ENCODE results near the gene IL27RA. TPM values are rescaled to one million over a fixed set of nuclear protein-coding genes. Genes with fewer than 3 reads are reported as not detected.
A peak's percentile ranks its signal among the peaks of the same experiment; 100 is the strongest.
"Not testable (repeated sequence)": the region's sequence is repeated elsewhere in the genome, so short reads cannot be mapped to it uniquely, and the experiment has no call there.

The IL27RA gene
- total and polyA plus RNA-seq, 2 donors from 2014 or later: 3.1 to 14.1 TPM

DNA sequence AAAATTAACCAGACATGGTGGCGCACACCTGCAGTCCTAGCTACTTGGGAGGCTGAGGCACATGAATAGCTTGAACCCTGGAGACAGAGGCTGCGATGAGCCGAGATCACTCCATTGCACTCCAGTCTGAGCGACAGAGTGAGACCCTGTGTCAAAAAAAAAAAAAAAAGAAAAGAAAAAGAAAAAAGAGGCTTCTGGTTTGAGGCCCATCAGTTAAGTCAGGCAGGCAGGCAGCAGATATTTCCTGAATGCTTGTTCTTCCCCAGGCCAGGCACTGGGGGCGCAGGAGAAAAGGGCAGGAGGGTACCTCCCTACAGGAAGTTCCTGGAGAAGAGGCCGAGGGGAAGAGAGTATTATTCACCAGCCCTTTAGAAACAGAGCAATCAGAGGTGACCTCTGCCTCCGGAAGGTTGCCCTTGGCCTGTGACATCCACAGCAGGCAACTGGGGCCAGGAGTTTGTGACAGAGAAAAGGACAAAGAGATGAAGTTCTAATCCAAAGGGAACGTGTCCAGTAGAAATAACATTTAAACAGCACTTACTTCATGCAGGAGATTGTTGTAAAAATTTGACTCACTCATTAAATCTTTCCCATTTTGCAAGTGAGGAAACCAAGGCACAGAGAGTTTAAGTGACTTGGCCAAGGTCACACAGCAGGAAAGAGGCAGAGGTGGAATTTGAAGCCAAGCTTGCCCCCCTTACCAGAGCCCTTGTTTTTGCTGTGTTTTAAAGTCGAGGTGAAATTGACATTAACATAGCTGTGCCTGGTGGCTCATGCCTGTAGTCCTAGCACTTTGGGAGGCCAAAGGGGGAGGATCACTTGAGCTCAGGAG is 7.9 kb upstream of the IL27RA start:
- DNase-seq (peak in 3 of 5 donors; percentile 58 to 84 (median 70)), FAIRE-seq (no peak)
- no peak overlapping the region for H3K27ac ChIP-seq (ENCODE audit: low read depth in 2 of 2, low read length in 2 of 2)
- H3K4me1 ChIP-seq (ENCODE audit: control insufficient read depth in 2 of 3, insufficient read depth in 2 of 3, low read depth in 1 of 3, low read length in 3 of 3): peaks cover 0 to 5% (median 0%) of the 10 kb centered on the region in 3 donors
- no peaks in the 10 kb centered on the region for H3K9me3 ChIP-seq (ENCODE audit: control insufficient read depth in 2 of 3, insufficient read depth in 1 of 3, low read length in 3 of 3)
- H3K4me3 ChIP-seq (ENCODE audit: low read length in 3 of 3): no peak overlapping the region
- no peaks in the 10 kb centered on the region for H3K27me3 ChIP-seq (ENCODE audit: control insufficient read depth, insufficient read depth, low read length)
- intact Hi-C loops (cut with DNase I): no loop called here
- TF ChIP-seq, protein P1, sequence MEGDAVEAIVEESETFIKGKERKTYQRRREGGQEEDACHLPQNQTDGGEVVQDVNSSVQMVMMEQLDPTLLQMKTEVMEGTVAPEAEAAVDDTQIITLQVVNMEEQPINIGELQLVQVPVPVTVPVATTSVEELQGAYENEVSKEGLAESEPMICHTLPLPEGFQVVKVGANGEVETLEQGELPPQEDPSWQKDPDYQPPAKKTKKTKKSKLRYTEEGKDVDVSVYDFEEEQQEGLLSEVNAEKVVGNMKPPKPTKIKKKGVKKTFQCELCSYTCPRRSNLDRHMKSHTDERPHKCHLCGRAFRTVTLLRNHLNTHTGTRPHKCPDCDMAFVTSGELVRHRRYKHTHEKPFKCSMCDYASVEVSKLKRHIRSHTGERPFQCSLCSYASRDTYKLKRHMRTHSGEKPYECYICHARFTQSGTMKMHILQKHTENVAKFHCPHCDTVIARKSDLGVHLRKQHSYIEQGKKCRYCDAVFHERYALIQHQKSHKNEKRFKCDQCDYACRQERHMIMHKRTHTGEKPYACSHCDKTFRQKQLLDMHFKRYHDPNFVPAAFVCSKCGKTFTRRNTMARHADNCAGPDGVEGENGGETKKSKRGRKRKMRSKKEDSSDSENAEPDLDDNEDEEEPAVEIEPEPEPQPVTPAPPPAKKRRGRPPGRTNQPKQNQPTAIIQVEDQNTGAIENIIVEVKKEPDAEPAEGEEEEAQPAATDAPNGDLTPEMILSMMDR (IDR thresholded peaks at IDR 0.05; ENCODE audit: borderline replicate concordance, extremely low read depth, insufficient read depth): no peak
- no peak overlapping the region for H3K9ac ChIP-seq (ENCODE audit: low read length in 3 of 3)
- no peaks in the 10 kb centered on the region for H3K36me3 ChIP-seq (ENCODE audit: control insufficient read depth in 2 of 3, insufficient read depth in 3 of 3, low read length in 3 of 3)

DNA sequence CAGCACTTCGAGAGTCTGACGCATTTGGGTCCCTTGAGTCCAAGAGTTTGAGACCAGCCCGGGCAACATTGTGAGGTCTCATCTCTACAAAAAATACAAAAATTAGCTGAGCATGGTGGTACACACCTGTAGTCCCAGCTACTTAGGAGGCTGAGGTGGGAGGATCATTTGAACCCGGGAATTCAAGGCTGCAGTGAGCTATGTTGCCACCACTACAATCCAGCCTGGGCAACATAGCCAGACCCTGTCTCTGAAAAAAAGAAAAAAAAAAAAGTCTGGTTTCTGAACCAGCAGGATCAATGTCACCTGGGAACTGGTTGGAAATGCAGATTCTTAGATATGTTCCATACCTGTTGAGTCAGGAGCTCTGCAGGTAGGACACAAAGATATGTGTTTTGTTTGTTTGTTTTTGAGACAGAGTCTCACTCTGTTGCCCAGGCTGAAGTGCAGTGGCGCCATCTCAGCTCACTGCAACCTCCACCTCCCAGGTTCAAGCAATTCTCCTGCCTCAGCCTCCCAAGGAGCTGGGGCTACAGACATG is 4.8 kb upstream of the IL27RA start:
- H3K4me1 ChIP-seq (ENCODE audit: control insufficient read depth in 2 of 3, insufficient read depth in 2 of 3, low read depth in 1 of 3, low read length in 3 of 3); H3K27ac ChIP-seq (ENCODE audit: low read depth in 2 of 2, low read length in 2 of 2); DNase-seq; FAIRE-seq; intact Hi-C loops (cut with DNase I); H3K4me3 ChIP-seq (ENCODE audit: low read length in 3 of 3); H3K36me3 ChIP-seq (ENCODE audit: control insufficient read depth in 2 of 3, insufficient read depth in 3 of 3, low read length in 3 of 3); H3K27me3 ChIP-seq (ENCODE audit: control insufficient read depth, insufficient read depth, low read length); H3K9me3 ChIP-seq (ENCODE audit: control insufficient read depth in 2 of 3, insufficient read depth in 1 of 3, low read length in 3 of 3); H3K9ac ChIP-seq (ENCODE audit: low read length in 3 of 3): not testable (repeated sequence)

GRCh38 chr19:14027856-14028450 is 3.6 kb upstream of the IL27RA start, which contains the start of gene RLN3:
Gene RLN3, plus strand, starts transcription at chr19:14028148. Its CDS starts 57 bp downstream, at chr19:14028205.
- H3K9ac ChIP-seq (ENCODE audit: low read length in 3 of 3): no peak within 1 kb of the TSS
- FAIRE-seq: no peak
- DNase-seq: no peak
- H3K36me3 ChIP-seq (ENCODE audit: control insufficient read depth in 2 of 3, insufficient read depth in 3 of 3, low read length in 3 of 3): no peaks in the 10 kb centered on the region
- H3K4me1 ChIP-seq (ENCODE audit: control insufficient read depth in 2 of 3, insufficient read depth in 2 of 3, low read depth in 1 of 3, low read length in 3 of 3): peaks cover 0 to 9% (median 0%) of the 10 kb centered on the region in 3 donors
- no peaks in the 10 kb centered on the region for H3K27me3 ChIP-seq (ENCODE audit: control insufficient read depth, insufficient read depth, low read length)
- no peak within 1 kb of the TSS for H3K4me3 ChIP-seq (ENCODE audit: low read length in 3 of 3)
- H3K9me3 ChIP-seq (ENCODE audit: control insufficient read depth in 2 of 3, insufficient read depth in 1 of 3, low read length in 3 of 3): no peaks in the 10 kb centered on the region
- H3K27ac ChIP-seq (ENCODE audit: low read depth in 2 of 2, low read length in 2 of 2): no peak within 1 kb of the TSS
- intact Hi-C loops (cut with DNase I): no loop called here
- TF ChIP-seq, protein P1 (IDR thresholded peaks at IDR 0.05; ENCODE audit: borderline replicate concordance, extremely low read depth, insufficient read depth): no peak

DNA sequence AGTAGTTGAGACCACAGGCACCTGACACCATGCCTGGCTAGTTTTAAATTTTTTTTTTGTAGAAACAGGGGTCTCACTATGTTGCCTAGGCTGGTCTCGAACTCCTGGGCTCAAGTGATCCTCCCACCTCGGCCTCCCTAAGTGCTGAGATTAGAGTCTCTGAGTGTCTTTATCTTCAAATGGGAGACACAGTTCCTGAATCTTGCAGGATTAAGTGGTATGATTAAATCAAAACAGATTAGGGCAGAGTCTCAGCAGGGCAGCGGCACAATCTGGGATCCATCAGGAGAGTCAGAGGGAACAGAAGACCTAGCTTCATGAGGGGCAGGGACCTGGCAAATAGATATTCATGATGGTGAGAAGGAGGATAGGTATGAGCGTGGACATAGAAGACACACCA is 2.7 kb upstream of the IL27RA start:
- TF ChIP-seq, protein P1 (IDR thresholded peaks at IDR 0.05; ENCODE audit: borderline replicate concordance, extremely low read depth, insufficient read depth): no peak
- Histone ChIP-seq H3K27me3 (ENCODE audit: control insufficient read depth, insufficient read depth, low read length) (no peaks in the 10 kb centered on the region), H3K4me1 (ENCODE audit: control insufficient read depth in 2 of 3, insufficient read depth in 2 of 3, low read depth in 1 of 3, low read length in 3 of 3) (peaks cover 0 to 4% (median 0%) of the 10 kb centered on the region in 3 donors), H3K4me3 (ENCODE audit: low read length in 3 of 3) (no peak overlapping the region), H3K27ac (ENCODE audit: low read depth in 2 of 2, low read length in 2 of 2) (no peak overlapping the region), H3K9me3 (ENCODE audit: control insufficient read depth in 2 of 3, insufficient read depth in 1 of 3, low read length in 3 of 3) (no peaks in the 10 kb centered on the region), H3K9ac (ENCODE audit: low read length in 3 of 3) (no peak overlapping the region), H3K36me3 (ENCODE audit: control insufficient read depth in 2 of 3, insufficient read depth in 3 of 3, low read length in 3 of 3) (no peaks in the 10 kb centered on the region)
- no peak for DNase-seq
- intact Hi-C loops (cut with DNase I): no loop called here
- FAIRE-seq: no peak

Measured in kidney (tissue), 14 donors.